Measurements from ENCODE around the gene RGS17. TPM values are rescaled to one million over a fixed set of nuclear protein-coding genes. Genes with fewer than 3 reads are reported as not detected.

RGS17 gene
- total RNA-seq, 1 experiment from 2014 or later, result 3.2 TPM

- Histone ChIP-seq H3K23me2 (ENCODE audit: insufficient read length, low read depth, low read length, poor library complexity, severe bottlenecking) (no peaks in the 10 kb centered on the region), H2BK20ac (ENCODE audit: low read depth, low read length, poor library complexity, severe bottlenecking) (no peak overlapping the region), H4K20me1 (ENCODE audit: control insufficient read depth, insufficient read depth, insufficient read length) (no peaks in the 10 kb centered on the region), H3K9me3 (ENCODE audit: control insufficient read depth, low read depth, low read length) (no peaks in the 10 kb centered on the region), H3T11ph (ENCODE audit: low read length) (no peak overlapping the region), H3K18ac (ENCODE audit: insufficient read length, low read depth, low read length) (no peak overlapping the region), H3K23ac (ENCODE audit: insufficient read length, low read depth, low read length) (no peak overlapping the region), H2BK12ac (ENCODE audit: insufficient read length, low read depth, low read length) (no peak overlapping the region), H3K56ac (ENCODE audit: insufficient read length, low read depth, low read length) (no peak overlapping the region), H3K4me1 (ENCODE audit: insufficient read depth, low read length) (peaks cover 7% of the 10 kb centered on the region), H3K9ac (ENCODE audit: extremely low read depth, insufficient read length, low read length) (no peak overlapping the region), H3K79me2 (ENCODE audit: insufficient read depth, low read length) (0 out of 2 replicates have a peak, but pooled peaks cover 3% of the 10 kb centered on the region), H4K91ac (ENCODE audit: insufficient read length, low read depth, low read length) (no peak overlapping the region), H4K8ac (replicated peaks; ENCODE audit: insufficient read length, low read depth, low read length) (no peak overlapping the region), H3K4me2 (ENCODE audit: insufficient read depth, insufficient read length, low read length) (no peak overlapping the region), H2BK120ac (ENCODE audit: low read depth, low read length, poor library complexity, severe bottlenecking) (no peak overlapping the region), H3K79me1 (ENCODE audit: insufficient read depth, low read depth, low read length, poor library complexity, severe bottlenecking) (no peaks in the 10 kb centered on the region), H4K5ac (ENCODE audit: insufficient read length, low read depth, low read length) (no peak overlapping the region), H3K4ac (ENCODE audit: low read depth, low read length) (no peak overlapping the region), H2BK15ac (ENCODE audit: low read depth, low read length) (no peak overlapping the region), H3K27ac (ENCODE audit: insufficient read length, low read depth, low read length) (no peak overlapping the region), H2AFZ (ENCODE audit: low read length) (no peak overlapping the region), H2BK5ac (ENCODE audit: insufficient read length, low read length) (no peak overlapping the region), H3K14ac (ENCODE audit: insufficient read depth, low read length) (no peak overlapping the region), H3K27me3 (ENCODE audit: insufficient read depth, low read length) (no peaks in the 10 kb centered on the region), H2AK5ac (ENCODE audit: insufficient read length, low read length) (no peak overlapping the region)
- H3K36me3 Mint-ChIP-seq (ENCODE audit: insufficient read depth in 1 of 3, low read depth in 3 of 3), result peaks cover 4 to 14% (median 12%) of the 10 kb centered on the region in 3 experiments
- peaks cover 17 to 23% of the 10 kb centered on the region in 2 experiments for H3K4me1 Mint-ChIP-seq
- WGBS (ENCODE audit: extremely low coverage, insufficient read length, low lambda C conversion rate), result no CpG with 5 or more reads among the region's 1 CpG
- no peaks in the 10 kb centered on the region for H3K27me3 Mint-ChIP-seq (ENCODE audit: low read depth)
- H3K9me3 Mint-ChIP-seq, result peaks cover 12 to 17% of the 10 kb centered on the region in 2 experiments
- peak; percentile 20; the same call in 1 of the 3 replicates for TF ChIP-seq CTCF (conservative IDR thresholded peaks at IDR 0.05)
- no peak overlapping the region for H3K4me3 Mint-ChIP-seq
- H3K27ac Mint-ChIP-seq, result peak overlapping the region; percentile 46 to 88 (median 79); a peak in 4 of 7 replicates
- no peak for DNase-seq
These were observed 71.3 kb downstream of the RGS17 start for GRCh38 chr6:153059757-153060156.
